Measurements from ENCODE around the gene ZNF532.

GRCh38 chr18:58991167-58991798 lies 126.6 kb downstream of the ZNF532 start:
- TF ChIP-seq CTCF (IDR thresholded peaks at IDR 0.05) (no peak), POLR2A (IDR thresholded peaks at IDR 0.05) (no peak)
